Activated CD8-positive, alpha-beta memory T cell treated with anti-CD3 and anti-CD28 coated beads, Interleukin-2, amount 50 U/mL, for 1 hour (primary cell): ENCODE measurements around the gene RPAP3.

ENCODE experiments used
- DNase-seq: peaks from one replicate; pipeline ENCODE4 v3.0.0-alpha.2; 2020; ENCODE audit errors: extremely low read depth

Gene RPAP3, protein sequence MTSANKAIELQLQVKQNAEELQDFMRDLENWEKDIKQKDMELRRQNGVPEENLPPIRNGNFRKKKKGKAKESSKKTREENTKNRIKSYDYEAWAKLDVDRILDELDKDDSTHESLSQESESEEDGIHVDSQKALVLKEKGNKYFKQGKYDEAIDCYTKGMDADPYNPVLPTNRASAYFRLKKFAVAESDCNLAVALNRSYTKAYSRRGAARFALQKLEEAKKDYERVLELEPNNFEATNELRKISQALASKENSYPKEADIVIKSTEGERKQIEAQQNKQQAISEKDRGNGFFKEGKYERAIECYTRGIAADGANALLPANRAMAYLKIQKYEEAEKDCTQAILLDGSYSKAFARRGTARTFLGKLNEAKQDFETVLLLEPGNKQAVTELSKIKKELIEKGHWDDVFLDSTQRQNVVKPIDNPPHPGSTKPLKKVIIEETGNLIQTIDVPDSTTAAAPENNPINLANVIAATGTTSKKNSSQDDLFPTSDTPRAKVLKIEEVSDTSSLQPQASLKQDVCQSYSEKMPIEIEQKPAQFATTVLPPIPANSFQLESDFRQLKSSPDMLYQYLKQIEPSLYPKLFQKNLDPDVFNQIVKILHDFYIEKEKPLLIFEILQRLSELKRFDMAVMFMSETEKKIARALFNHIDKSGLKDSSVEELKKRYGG

DNA sequence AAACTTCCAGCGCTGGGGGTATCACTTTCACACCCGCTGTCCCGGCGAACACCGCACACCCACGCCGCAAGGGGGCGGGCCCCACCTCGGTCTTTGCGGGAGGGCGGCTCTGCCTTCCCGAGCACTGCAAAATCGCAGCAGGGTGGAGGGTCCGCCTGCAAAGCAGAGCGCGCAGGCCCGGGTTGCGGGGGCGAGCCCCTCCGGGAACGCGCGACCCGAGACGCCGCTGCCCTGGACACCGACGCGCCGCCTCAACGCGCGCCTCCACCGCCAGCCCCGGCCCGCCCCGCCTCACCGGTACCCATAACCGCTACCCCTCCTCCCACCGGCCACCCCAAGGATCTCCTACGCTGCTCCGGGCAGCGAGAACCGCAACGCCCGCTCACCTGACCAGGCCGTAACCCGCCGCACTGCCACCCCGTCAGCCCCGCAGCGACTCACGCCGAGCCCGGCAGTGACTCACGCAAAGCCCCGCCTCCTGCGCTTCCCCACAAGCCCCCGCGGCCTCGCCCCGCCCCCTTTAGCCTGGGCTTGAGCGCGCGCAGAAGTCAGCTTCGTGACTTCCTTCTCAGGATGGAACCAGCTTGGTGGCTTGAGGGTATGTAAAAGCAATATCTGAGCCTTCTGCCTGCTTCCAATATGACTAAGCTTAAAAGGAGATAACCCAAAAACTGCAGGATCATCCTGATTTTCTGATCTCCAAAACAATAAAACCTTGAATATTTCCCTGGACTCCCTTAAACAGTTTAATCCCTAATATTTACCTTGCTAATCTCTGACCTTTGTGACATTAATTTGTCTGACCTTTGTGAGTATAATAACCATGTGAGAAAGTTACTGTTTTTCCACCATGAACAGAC is at the start of gene RPAP3:
TSS of gene RPAP3 (minus strand) at position 465 of the 860 bp plus-strand sequence. CDS start 3,190 bp downstream, outside the sequence.
- DNase-seq = peak; percentile 89

DNA sequence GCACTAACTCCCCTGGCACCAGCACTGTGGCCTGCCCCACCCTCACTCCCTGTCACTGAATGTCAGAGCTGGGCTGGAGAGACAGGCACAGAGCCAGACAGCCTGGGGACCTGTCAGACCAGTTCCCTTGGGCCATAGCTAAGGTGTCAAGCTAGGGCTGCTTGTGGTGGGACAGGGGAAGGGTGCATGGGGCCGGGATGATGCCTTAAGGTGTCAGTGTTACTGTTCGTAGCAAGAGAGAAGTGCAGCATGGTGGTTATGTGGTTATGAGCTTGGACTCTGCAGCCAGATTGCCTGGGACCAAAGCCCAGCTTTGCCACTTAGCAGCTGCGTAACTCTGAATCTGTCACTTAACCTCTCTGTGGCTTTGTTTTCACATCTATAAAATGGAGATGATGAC is 49.1 kb upstream of the RPAP3 start:
- DNase-seq = no peak

DNA sequence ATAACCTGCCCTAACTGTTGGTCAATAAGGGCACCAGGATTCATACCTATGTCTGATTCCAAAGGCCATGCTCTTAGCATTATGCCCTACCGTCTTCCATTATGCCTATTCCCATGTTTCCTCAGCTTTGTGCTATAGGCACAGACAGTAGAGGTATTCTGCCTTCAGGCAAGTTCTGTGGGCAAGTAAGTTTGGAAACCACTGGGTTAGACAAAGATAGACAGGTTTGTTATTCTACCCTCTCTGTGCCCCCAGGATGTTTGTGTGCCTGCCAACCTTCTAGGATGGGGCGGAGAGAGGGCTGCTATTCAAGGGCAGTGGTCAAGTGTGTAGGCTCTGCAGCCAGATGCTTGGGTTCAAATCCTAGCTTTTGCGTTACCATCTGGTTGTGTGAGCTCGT is 48.3 kb upstream of the RPAP3 start:
- DNase-seq = no peak

DNA sequence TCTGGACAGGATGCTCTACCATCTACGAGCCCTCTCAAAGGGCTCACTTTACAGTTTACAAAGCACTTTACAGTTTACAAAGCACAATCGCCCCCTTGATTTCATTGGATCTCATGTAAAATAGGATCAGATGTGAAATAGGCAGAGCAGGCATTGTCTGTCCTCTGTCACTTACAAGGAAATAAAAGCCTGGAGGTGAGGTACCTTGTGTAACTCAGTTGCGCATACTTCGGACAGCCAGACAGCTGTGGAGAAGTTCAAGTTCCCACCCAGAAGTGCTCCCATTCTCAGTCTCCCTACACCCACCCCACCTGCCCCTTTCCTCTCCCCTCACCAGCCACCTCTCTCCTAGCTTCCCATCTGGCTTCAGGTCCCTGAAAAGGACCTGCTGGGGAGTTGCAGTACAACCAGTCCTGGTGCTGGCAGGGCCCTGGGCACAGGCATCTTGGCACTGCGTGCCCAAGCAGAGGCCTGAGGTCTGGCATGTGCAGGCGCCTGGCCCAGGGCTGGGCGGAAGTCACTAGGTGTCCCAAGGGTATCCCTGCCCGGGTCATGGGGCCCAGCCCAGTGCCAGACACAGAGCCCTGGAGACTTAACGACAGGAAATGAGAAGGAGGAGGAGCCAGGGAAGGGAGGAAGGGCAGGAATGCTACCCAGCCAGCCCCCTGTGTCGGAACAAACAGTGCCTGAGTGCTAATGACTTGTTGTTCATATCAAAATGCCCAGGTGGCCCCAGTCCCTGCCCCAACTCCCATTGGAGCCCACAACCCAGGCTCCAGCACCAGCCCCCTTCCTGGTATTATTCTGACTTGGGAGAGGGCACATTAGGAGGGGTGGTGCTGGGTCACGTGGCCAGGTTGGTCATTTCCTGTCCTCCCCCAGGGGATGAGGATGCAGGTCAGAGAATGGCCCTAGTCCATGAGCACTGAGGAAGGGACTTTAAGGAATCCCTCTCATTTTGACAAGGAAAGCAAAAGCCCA is 47.5 kb upstream of the RPAP3 start:
- DNase-seq = no peak

DNA sequence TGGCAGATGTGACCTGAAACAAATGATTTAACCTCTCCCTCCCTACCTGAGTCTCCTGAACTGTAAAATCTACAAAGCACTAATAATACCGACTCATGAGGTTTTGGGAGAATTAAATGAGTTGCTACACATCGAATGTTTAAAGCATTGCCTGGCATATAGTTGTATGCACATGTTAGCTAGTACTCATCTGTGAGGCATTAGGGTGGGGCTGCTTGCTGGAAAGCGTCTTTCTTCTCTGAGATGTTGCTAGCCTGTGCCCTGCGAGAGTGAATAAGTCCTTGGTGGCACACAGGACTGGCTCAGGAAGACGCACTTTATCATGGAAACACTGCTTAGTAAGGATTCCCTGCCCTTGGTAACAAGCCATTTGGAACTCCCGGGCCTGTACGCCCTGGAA is 46.7 kb upstream of the RPAP3 start:
- DNase-seq = no peak

DNA sequence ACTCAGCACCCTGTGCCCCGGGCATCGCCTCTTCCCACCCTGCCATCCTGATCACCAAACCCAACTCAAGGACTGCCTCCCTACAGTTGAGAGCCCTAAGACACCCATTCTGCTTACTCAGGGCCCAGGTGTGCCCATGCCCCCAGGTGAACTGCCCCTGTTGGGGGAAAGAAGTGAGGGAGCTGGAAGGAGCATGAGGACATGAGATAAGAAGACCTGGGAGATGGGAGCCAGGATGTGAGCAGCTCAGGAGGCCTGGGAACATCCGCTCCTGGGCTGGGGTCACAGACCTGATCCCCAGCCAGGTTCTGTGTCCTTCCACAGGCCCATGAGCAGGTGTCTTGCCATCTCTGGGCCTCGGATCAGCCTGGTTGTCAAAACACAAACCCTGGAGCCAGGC is 46.3 kb upstream of the RPAP3 start:
- DNase-seq = no peak

DNA sequence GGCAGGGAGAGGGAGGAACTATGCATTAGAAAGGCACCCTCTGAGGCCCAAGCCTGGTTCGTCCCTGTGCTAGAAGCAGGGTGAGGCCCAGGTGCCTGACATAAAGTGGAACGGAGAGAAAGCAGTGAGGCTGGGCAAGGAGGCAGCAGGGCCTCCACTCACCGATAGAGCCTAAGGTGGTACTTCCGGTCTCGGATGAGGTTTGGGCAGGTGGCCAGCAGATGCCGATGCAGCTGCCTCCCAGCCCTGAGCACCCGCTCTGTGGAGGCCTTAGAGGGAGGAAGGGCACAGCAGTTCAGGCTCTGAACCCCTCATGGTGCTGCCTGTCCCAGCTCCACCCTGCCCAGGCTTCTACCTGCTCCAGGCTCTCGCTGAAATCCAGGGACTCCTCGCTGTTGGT is 45.7 kb upstream of the RPAP3 start:
- no peak for DNase-seq

DNA sequence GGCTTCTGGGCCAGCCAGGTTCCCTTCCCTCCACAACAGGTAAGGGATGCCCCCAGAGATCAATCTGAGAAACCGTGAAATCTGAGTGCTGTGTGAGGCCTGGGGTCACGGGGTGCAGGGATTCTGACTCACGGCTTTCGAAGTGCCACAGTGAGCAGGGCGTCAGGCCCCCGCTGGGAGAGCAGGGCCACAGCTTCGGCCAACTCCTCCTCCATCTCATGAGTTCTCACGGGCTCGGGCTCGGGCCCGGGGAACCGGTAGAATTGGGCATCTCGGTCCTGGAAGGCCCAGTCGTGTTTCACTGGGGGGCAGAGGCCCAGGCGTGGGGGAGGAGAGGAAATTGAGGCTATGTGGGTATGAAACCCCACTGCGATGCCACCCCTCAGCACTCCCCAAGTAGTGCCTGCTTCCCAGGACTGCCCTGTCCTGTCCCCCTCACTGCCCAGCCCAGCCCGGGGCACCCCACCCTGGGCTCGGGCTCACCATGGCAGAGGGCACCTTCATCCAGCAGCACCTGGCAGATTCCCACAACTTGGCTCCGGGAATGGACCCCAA is 45.2 kb upstream of the RPAP3 start:
- DNase-seq = no peak

DNA sequence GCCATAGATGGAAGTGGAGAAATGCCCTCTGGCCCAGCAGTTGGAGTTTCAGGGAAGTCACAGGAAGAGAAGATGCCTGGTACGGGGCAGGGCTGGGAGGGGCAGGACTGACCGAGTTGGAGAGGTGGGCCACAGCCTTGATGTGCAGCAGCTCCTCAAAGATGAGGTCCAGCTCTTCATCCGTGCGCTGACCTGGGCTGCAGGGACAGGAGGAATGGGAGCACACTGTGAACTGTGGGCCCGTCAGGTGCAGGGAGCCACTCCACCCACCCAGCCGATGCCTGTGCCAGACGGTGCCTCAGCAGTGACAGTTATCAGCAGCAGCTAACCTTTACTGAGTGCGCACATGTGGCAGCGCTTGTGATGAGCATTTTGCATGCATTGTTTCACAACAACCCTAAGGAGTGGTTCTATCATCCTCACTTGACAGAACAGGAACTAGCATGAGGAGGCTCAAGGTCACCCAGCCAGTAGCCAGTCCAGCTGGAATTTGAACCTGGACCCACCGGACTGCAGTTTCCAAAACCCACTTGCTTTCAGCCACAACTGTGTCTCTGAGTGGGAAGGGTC is 44.5 kb upstream of the RPAP3 start:
- no peak for DNase-seq

DNA sequence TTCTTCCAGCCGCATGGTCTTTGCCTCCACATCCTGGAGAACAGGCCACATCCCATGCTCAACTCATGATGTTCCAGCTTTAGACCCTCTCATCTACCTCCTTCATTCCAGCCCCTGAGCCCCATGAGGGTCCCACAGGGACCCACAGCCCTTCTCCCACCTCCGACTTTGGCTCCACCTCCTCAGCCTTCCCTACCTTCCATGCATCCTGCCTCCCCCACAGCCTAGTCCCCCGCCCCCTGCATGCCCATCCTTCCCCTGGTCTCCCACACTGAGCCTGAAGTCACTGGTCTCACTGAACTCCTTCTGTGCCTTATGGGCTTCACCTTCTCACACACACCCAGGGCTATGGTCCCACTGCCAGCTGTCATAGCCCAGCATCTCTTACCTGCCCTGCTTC is 43.1 kb upstream of the RPAP3 start:
- no peak for DNase-seq

DNA sequence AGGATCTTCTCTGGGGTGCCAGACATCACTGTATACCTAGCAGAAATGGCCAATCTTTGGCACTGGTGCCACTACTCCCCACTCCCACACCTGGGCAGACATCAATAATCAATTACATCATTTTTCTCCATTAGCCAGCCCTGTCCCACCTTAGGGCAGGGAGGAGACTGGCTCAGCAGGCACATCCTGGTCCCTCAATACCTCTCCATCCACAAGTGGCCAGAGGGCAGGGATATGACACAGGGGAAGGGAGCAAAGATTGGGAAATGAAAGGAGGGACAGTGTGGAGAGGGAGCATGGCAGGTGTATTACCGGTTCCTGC is 42.6 kb upstream of the RPAP3 start:
- no peak for DNase-seq

DNA sequence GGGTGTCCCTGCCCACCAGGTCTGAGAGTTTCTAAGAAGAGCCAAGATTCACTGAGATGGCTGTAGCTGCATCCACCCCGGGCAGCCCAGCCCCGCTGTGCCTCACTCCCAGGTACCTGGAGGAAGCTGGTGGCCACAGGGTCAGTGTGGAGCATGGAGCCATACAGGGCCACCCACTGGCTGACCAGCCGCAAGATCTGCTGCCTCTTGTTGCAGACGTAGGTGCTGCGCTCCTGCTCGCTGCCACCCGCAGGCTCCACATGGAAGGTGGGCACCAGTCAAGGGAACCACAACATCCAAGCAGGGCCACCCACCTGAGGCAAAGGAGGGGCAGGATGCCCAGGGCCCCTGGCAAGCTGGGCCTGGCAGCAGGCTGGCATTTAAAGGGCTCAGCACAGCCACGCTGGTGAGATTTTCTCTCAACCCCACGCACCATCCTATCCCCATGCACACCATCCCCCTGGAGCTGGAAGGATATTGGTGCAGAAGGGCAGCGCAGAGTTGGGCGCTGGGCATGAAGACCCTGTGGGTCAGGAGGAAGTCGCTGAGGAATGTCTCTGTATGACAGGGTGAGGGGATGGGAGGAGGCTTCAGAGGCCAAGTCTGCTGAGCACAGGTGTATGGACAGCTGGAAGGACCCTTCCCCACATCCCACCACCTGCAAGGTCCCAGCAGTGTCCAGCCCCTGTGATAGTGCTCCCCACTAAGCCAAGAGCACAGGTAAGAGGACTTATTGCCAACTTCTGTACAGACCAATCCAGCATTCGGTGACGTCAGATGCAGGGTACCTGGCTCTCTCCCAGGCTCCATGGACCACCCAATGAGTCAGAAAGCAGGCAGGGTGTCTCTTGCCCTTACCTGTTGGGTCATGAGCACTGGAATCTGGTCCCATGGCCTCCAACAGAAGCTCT is 42.0 kb upstream of the RPAP3 start:
- no peak for DNase-seq

DNA sequence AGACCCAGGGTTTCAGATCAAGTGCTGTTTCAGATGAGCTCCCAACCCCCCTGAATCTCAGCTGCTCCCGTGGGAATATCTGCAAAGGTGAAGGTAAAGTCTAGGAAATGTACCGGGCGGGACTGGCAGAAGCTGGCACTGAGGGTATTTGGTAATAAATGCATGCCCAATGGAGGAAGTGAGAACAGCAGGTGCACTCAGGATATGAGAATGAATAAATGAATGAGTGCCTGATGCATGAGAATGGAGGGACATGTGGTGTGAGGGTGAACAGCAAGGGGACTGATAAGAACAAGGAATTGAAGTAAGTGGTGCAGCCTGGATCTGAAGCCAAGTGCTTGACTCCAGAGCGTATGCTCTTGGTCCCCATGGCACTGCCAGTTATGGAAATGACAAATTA is 41.3 kb upstream of the RPAP3 start:
- DNase-seq = no peak

DNA sequence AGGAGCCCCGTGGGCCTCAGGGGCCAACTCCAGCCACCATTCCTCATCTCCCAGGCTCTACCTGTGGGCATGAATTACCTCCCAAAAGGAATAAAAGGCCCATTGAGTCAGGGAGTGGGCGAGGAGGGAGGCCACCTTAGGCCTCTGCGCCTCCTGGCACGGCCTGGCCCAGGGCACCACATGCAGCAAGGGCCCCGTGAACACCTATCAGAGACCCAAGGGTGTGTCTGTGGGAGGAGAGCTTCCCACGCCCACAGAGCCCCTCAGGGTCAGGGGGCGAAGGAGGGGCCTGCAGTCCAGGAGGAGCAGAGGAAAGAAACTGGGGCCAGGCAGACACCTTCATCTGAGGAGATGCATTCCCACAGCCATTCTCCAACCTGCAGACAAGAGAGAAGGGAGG is 40.7 kb upstream of the RPAP3 start:
- no peak for DNase-seq

DNA sequence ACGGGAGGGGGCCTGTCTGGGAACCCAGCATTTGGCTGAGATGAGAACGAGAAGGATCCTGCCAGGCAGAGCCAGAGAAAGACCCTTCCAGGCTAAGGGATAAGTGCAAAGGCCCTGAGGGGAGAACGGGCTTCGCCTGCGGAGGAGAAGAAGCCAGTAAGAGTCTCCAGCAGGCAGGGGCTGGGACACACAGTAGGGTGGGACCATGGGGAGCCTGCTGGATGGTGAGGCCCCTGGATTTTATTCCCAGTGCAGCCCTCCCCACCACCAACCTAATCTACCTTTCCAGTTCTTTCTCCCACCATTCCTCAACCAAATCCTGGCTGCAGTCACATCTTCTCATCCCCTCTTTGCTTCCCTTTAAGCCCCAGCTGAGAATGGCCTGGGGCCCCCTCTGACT is 40.2 kb upstream of the RPAP3 start:
- no peak for DNase-seq

DNA sequence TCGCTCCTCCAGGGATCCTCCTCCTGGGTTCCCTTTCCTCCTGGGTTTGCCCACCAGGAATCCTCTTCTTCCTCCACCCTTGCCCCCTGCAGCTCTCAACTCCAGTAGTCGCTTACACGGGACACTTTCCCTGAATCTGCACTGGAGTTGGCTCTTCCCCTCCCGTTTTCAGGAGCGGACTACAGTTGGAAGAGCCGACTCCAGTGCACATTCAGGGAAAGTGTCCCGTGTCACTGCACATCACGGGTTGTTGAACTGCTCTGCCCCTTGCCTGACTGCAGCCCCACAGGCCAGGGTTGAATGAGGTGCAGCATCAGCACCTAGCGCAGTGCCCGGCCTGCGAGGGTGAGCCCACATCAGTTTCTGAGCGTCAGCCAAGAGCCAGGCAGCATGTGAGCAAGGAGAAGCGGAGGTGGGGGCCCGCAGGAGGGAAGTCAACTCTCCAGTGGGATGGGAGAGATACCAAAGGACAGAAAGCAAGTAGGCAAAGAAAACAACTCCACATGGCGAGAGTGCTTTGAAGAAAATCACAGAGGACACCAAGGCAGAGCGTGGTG is 39.7 kb upstream of the RPAP3 start:
- no peak for DNase-seq

DNA sequence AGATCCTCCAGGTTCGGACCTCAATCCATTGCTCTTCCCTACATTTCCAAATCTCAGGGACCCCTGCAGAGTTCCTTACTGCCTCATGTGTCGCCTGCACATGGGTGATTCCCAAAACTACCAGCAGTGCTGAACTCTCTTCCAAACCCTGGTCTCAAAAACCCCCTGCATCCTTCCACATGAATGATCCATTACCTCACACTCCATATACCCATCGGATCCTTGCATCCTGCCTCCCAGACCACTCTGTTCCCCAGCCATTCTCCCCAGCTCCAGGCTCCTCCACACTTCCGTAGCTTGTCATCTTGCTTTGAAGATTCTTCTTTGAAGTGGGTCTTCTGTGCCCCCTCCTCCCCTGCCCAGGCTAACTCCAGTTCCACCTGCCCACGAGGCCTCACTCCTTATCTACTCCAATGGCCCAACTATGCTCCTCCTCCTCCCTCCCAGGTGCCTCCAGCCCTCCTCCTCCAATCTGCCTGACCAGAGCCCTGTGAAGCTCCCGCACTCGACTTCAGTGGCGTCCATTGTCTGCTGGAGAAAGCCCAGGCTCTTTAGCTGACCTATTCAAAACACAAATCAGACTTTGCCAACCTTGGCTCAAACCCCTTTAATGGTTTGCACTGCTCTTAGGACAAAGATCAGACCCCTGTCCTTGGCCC is 39.1 kb upstream of the RPAP3 start:
- no peak for DNase-seq

DNA sequence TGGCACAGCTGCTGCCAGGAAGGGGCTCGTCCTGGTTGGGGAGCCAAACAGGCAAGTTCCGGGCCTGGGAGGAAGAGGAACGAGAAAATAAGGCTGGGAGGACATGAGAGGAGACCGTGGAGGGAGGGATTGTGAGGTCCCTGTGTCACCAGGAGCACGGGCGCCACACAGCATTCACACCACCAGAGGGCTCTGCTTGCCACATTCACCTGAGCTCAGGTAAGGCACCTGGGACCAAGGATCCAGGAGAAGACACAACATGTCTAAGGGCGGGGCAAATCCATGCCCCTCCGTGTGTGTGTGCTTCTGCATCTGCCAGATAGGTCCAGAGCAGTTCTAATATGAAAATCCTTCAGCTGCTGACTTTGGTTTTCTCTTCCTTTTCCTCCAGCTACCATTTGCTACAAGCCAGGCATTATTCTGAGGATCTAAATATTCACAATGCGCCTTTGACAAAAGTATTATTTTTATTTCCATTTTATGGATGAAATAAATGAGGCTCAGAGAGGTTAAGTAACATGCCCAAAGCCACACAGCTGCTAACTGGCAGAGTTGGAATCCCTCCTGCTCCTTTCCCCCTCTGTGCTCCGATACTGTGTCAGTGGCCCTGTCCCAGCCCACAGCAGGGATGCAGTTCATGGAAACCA is 38.3 kb upstream of the RPAP3 start:
- DNase-seq = peak; percentile 32
